C1 segment of cervical spinal cord (tissue), 14 donors: Measurements from ENCODE around the gene ADGRL2.

Source experiments
- DNase-seq, 14 donors: peaks; one replicate each; lab custom pipeline; 2025; lab: John Stamatoyannopoulos, UW

The ADGRL2 gene

DNA sequence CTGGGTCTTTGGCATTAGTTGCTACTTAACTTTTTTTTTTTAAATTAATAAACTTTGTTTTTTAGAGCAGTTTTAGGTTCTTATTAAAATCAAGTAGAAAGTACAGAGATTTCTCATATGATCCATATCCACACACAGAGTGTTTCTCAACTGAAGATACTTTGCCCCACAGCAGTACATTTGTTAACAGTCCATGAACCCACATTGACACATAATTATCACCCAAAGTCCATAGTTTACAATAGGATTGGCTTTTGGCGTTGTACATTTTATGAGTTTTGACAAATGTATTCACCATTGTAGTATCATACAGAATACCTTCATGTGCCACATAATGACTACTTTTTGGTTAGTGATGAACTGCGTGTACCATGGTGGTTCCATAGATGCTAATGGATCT, 106.8 kb downstream of the ADGRL2 start:
- no peak for DNase-seq

DNA sequence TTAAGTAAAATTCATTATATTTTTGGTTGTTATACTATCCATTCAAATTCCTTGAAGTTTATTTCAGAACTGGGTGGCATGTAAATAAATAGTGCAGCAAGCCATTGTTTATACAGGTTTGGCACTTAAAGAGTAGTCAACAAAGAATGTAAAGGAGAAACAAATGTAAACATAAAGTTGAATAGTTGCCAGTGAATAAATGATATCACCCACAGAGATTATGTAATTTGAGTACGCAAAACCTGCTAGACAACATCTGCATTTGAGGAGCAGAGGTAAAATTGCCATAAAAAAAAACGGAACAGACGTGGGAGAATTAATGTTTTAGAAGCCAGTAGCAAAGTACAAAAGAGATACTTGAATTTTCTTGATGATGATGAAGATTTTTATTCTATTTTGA, 111.6 kb downstream of the ADGRL2 start:
- DNase-seq, result no peak

- DNase-seq, result no peak
Observed at GRCh38 chr1:81915937-81916336, 115.2 kb downstream of the ADGRL2 start.

- DNase-seq, result no peak
Observed at GRCh38 chr1:81920245-81920740, 119.6 kb downstream of the ADGRL2 start.

- DNase-seq, result no peak
Observed at GRCh38 chr1:81920886-81921285, 120.2 kb downstream of the ADGRL2 start.

GRCh38 chr1:81921344-81921743, 120.6 kb downstream of the ADGRL2 start:
- DNase-seq, result no peak

- DNase-seq, result no peak
Observed at GRCh38 chr1:81921851-81922462, 121.2 kb downstream of the ADGRL2 start.

GRCh38 chr1:81922955-81923354, 122.2 kb downstream of the ADGRL2 start:
- no peak for DNase-seq

DNA sequence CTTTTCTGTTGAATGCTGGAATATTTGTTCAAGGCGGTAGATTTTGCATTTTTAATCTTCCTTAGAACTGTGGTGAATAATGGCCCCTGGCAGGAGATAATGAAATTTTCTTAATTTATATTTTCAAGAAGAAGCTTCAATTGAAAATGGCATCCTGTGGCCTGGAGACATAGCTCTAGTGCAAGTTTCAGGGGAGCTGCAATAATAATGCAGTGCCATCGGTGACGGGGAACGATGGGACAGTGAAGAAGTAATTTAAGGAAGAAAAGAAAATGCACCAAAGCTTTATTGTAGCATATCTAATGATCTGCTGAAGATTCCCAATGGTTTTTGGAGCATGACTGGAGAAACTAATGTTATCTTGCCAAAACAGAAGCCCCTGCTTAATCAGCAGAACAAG, 128.4 kb downstream of the ADGRL2 start:
- no peak for DNase-seq

DNA sequence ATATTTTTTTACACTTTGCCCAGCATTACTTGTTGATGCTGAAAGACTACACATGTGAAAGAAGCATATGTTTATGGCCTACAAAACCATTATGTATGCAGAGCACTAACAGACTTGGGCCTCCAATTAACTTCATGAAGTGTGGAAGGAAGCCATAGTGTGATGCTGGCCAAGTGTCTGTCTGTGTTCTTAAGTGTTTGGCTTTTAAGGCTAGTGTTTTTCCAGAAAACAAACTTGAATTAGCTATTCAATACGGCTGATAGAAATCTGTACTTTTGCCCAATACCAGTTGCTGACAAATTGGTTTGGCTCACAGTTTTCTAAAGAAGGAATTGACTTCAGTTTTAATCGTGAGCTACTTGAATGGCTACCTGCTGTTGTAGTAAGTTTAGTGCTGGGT, 136.1 kb downstream of the ADGRL2 start:
- no peak for DNase-seq

- DNase-seq, result no peak
Observed at GRCh38 chr1:81937791-81938450, 137.2 kb downstream of the ADGRL2 start.

GRCh38 chr1:81948495-81948894, 147.8 kb downstream of the ADGRL2 start:
- no peak for DNase-seq

- DNase-seq, result no peak
Observed at GRCh38 chr1:81949421-81949820, 148.7 kb downstream of the ADGRL2 start.

GRCh38 chr1:81950037-81950436, 149.3 kb downstream of the ADGRL2 start:
- no peak for DNase-seq

DNA sequence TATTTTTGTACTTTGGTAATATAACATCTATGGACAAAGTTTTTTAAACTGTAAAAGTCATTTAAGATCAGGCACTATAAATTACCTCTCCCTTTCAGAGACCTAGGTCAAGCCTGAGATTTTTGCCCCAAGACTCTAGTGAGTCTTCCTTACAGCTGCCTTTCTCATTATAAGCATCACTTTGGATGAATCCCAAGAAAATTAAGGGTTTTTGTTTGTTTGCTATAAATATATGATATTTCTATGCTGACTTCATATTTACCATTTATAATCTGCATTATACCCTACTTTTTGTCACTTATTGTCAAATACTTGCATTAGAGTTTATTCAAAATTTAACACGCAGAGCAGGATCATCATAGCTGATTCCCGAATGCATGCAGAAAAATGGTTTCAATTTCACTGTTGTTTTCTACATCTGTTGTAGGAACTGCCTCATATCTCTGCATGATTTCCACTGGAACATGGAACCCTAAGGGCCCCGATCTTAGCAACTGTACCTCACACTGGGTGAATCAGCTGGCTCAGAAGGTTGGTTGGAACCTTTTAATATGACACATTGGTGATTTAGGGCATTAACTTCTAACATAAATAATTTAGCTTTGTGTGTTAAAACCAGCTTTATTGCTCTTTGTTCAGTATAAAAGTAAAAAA, 150.0 kb downstream of the ADGRL2 start:
- DNase-seq, result no peak

DNA sequence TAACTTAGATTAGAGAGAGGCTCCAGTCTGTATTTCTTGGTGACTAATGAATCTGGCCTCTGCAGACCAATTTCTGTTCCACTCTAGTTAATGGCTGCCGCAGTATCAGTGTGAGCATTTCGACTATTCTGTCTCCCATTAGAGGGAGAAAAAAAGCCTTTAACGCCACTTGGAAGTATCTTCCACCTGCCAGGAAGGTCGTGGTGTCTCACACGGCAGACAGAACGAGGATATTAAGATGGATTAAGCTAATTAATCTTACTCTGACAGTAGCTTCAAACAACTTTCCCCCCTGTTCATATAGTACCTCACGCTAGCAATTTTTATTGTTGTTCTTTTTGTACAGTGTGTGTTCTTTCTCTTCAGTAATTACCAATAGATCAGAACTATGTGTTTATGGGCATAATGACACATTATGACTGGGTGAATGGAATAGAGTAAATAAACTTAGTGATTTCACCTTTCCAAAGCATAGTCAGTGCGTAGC, 153.8 kb downstream of the ADGRL2 start:
- no peak for DNase-seq

- DNase-seq, result no peak
Observed at GRCh38 chr1:81967951-81968350, 167.2 kb downstream of the ADGRL2 start.

- no peak for DNase-seq
Observed at GRCh38 chr1:81970416-81970815, 169.7 kb downstream of the ADGRL2 start.

- DNase-seq, result no peak
Observed at GRCh38 chr1:81974222-81974841, 173.6 kb downstream of the ADGRL2 start.

GRCh38 chr1:81974883-81975555, 174.3 kb downstream of the ADGRL2 start:
- DNase-seq, result no peak

DNA sequence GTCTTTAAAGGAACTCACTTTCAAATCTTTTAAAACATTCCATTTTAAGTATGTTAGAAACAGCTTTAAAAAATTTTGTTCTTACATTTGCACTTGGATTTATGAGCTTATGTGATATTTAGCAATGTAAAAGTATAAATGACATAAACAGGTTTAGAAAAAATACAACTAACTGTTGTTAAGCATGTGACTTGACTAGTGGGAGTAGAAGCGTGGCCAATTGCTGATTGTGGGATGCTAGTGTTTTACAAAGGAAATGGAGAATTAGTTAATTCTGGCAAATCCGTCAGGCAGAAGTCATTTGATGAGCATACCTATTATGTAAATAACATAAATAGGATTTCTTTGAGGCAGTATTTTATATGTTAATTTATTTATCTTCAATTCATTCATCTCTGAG, 175.8 kb downstream of the ADGRL2 start:
- DNase-seq, result no peak

GRCh38 chr1:81978945-81979344, 178.2 kb downstream of the ADGRL2 start:
- DNase-seq, result no peak
